Stimulated activated CD8-positive, alpha-beta memory T cell treated with anti-CD3 and anti-CD28 coated beads, Interleukin-15, amount 100 ng/mL, for 1 hour (primary cell): ENCODE measurements around the gene ZNF700.
"Not testable (repeated sequence)": the region's sequence is repeated elsewhere in the genome, so short reads cannot be mapped to it uniquely, and the experiment has no call there.

Experiments used
- DNase-seq: peaks from one replicate; pipeline ENCODE4 v3.0.0-alpha.2; 2020; ENCODE audit warnings: low read depth

ZNF700 gene

GRCh38 chr19:11989112-11989456, 64.2 kb downstream of the ZNF700 start:
- no peak for DNase-seq

GRCh38 chr19:11991921-11992320, 67.0 kb downstream of the ZNF700 start:
- DNase-seq = not testable (repeated sequence)

DNA sequence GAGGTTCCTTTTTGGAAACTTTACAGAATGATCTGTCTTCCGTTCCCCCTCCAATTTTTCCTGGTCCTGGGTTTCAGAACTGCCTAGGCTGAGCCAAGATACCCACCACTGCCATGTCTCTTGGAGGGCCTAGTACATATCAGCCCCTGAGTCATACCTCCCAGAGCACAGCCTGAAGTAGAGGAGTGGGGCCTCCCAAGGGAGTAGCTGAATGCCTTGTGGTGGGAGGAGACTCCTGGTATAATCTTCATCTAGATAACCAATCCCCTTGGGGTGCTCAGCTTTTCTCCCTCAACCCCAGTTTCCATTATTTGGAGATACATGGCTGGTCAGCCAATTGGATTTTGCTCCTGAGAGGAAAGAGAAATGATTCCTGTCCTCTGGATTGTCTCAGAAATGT, 70.3 kb downstream of the ZNF700 start:
- no peak for DNase-seq
